HepG2 (cell line): ENCODE data around the gene RBBP8NL. TPM values are rescaled to one million over a fixed set of nuclear protein-coding genes. Genes with fewer than 3 reads are reported as not detected.

Experiments
- GLI4 ChIP-seq: sonication (generic); formaldehyde crosslinking; IDR thresholded peaks from 2 replicates; pipeline ENCODE4 v1.5.1; 2020; ENCODE audit warnings: missing genetic modification reagents, mild to moderate bottlenecking, moderate library complexity, borderline replicate concordance
- HMG20B ChIP-seq: conservative IDR thresholded peaks from 2 replicates; pipeline ENCODE4 v1.6.1; 2016; ENCODE audit warnings: missing genetic modification reagents, missing compliant biosample characterization
- HNRNPK ChIP-seq: fragments of 200-400 bp; formaldehyde crosslinking; IDR thresholded peaks from 2 replicates; pipeline ENCODE4 v1.6.1; 2018; ENCODE audit warnings: low read length, low read depth, moderate library complexity, mild to moderate bottlenecking; ENCODE audit not compliant: poor library complexity, severe bottlenecking
- MAFG ChIP-seq: sonication (generic); formaldehyde crosslinking; IDR thresholded peaks from 2 replicates; pipeline ENCODE4 v1.5.1; 2020; ENCODE audit warnings: mild to moderate bottlenecking, missing genetic modification reagents
- NFE2L2 ChIP-seq: fragments of 150-350 bp; IDR thresholded peaks from 2 replicates; pipeline ENCODE4 v1.6.1; 2014; ENCODE audit warnings: low read length
- PRMT3 ChIP-seq: sonication (generic); formaldehyde crosslinking; IDR thresholded peaks from 2 replicates; pipeline ENCODE4 v1.8.1; 2022; ENCODE audit warnings: low read depth, mild to moderate bottlenecking, moderate library complexity, missing genetic modification reagents, borderline replicate concordance
- STAG1 ChIP-seq: sonication (generic); formaldehyde crosslinking; IDR thresholded peaks from 2 replicates; pipeline ENCODE4 v1.4.0; 2020; ENCODE audit warnings: missing genetic modification reagents
- ZBTB42 ChIP-seq: sonication (generic); formaldehyde crosslinking; IDR thresholded peaks from 2 replicates; pipeline ENCODE4 v1.5.0; 2020; ENCODE audit warnings: mild to moderate bottlenecking, missing genetic modification reagents
- ZBTB8A ChIP-seq: sonication (generic); formaldehyde crosslinking; IDR thresholded peaks from 2 replicates; pipeline ENCODE4 v1.4.0; 2020; ENCODE audit warnings: mild to moderate bottlenecking, low read depth, missing genetic modification reagents, borderline replicate concordance
- ZFP1 ChIP-seq: IDR thresholded peaks from 2 replicates; pipeline ENCODE4 v1.6.1; 2016
- ZNF17 ChIP-seq: sonication (generic); formaldehyde crosslinking; IDR thresholded peaks from 2 replicates; pipeline ENCODE4 v1.5.0; 2020; ENCODE audit warnings: mild to moderate bottlenecking, missing genetic modification reagents
- ZNF234 ChIP-seq: sonication (generic); formaldehyde crosslinking; conservative IDR thresholded peaks from 2 replicates; pipeline ENCODE4 v1.5.1; 2020; ENCODE audit warnings: mild to moderate bottlenecking, missing genetic modification reagents
- ZNF547 ChIP-seq: sonication (generic); formaldehyde crosslinking; IDR thresholded peaks from 2 replicates; pipeline ENCODE4 v1.5.1; 2020; ENCODE audit warnings: mild to moderate bottlenecking, missing genetic modification reagents
- ZNF780A ChIP-seq: sonication (generic); formaldehyde crosslinking; IDR thresholded peaks from 2 replicates; pipeline ENCODE4 v1.8.0; 2022; ENCODE audit warnings: mild to moderate bottlenecking, missing genetic modification reagents, moderate library complexity
- ZSCAN21 ChIP-seq: sonication (generic); formaldehyde crosslinking; IDR thresholded peaks from 2 replicates; pipeline ENCODE4 v1.8.0; 2022; ENCODE audit warnings: mild to moderate bottlenecking, missing genetic modification reagents, moderate library complexity, borderline replicate concordance
- polyA plus RNA-seq, 8 experiments: library from polyadenylated mRNA; depleted of rRNA in 3 of 8; stranded (reverse) in 7 of 8; unstranded in 1 of 8; fragments of >200 nt; fragmentation: Illumina TruSeq in 4 of 8; extraction: Trizol in 4 of 8; gene quantifications; 2 replicates each; pipeline versions ENCODE4 v1.2.1 to v1.2.3, GENCODE V29; 2011 to 2016; ENCODE audit warnings: low read depth in 4 of 8, missing spikeins in 1 of 8, mixed read lengths in 1 of 8; ENCODE audit not compliant: insufficient read depth in 1 of 8
- total RNA-seq, 5 experiments: library from RNA; depleted of rRNA; stranded (reverse); fragments of >200 nt; fragmentation: Illumina TruSeq; extraction: Trizol; gene quantifications; 2 replicates each; pipeline ENCODE4 v1.2.3, GENCODE V29; 2016; ENCODE audit warnings: low read depth in 1 of 5
- TF ChIP-seq, protein P1 (sequence below): sonication (generic); formaldehyde crosslinking; IDR thresholded peaks from 2 replicates; pipeline ENCODE4 v1.4.0; 2020; ENCODE audit warnings: mild to moderate bottlenecking, missing genetic modification reagents
- TF ChIP-seq, protein P2 (sequence below): sonication (generic); formaldehyde crosslinking; IDR thresholded peaks from 2 replicates; pipeline ENCODE4; 2020; ENCODE audit warnings: missing genetic modification reagents, mild to moderate bottlenecking, borderline replicate concordance
- TF ChIP-seq, protein P3 (sequence below): sonication (generic); formaldehyde crosslinking; IDR thresholded peaks from 2 replicates; pipeline ENCODE4 v1.5.1; 2020; ENCODE audit warnings: mild to moderate bottlenecking, moderate library complexity, missing genetic modification reagents
- TF ChIP-seq, protein P4 (sequence below): sonication (generic); formaldehyde crosslinking; IDR thresholded peaks from 2 replicates; pipeline ENCODE4 v1.4.0; 2020; ENCODE audit warnings: missing genetic modification reagents
- TF ChIP-seq, protein P5 (sequence below): sonication (generic); formaldehyde crosslinking; IDR thresholded peaks from 2 replicates; pipeline ENCODE4 v1.4.0; 2020; ENCODE audit warnings: missing genetic modification reagents, borderline replicate concordance

The RBBP8NL gene
- total and polyA plus RNA-seq, 2 of the 13 experiments (the other 11 are each of a cell fraction or from before 2014, with no cell fraction given) = 0.69 to 0.86 TPM

DNA sequence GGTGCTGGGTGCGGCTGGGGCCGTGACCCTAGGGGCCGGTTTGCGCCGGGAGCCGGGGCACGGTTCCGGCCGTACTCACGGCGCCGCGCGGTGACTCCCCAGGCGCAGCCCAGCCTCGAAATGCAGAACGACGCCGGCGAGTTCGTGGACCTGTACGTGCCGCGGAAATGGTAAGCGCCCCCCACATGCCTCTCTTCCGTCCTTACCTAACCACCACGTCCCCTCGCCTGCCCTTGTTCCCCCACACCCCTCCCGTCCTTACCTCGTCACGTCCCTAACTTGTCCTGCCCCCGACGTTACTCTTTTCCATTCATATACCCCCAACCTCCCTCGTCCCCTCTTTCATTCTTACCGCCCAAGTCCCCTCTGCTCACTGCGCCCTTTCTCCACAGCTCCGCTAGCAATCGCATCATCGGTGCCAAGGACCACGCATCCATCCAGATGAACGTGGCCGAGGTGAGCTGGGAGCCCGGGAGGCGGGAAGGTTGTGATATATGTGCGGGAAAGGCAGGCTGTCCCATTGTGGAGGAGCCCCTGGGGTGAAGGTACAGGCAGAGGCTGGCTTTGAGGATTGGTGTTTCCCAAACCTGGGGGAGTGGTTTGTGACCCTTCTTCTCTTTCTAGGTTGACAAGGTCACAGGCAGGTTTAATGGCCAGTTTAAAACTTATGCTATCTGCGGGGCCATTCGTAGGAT, 40.0 kb downstream of the RBBP8NL start (continued):
- TF ChIP-seq, protein P1, sequence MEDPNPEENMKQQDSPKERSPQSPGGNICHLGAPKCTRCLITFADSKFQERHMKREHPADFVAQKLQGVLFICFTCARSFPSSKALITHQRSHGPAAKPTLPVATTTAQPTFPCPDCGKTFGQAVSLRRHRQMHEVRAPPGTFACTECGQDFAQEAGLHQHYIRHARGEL (CRISPR knock-in tag) = no peak
- TF ChIP-seq, protein P2, sequence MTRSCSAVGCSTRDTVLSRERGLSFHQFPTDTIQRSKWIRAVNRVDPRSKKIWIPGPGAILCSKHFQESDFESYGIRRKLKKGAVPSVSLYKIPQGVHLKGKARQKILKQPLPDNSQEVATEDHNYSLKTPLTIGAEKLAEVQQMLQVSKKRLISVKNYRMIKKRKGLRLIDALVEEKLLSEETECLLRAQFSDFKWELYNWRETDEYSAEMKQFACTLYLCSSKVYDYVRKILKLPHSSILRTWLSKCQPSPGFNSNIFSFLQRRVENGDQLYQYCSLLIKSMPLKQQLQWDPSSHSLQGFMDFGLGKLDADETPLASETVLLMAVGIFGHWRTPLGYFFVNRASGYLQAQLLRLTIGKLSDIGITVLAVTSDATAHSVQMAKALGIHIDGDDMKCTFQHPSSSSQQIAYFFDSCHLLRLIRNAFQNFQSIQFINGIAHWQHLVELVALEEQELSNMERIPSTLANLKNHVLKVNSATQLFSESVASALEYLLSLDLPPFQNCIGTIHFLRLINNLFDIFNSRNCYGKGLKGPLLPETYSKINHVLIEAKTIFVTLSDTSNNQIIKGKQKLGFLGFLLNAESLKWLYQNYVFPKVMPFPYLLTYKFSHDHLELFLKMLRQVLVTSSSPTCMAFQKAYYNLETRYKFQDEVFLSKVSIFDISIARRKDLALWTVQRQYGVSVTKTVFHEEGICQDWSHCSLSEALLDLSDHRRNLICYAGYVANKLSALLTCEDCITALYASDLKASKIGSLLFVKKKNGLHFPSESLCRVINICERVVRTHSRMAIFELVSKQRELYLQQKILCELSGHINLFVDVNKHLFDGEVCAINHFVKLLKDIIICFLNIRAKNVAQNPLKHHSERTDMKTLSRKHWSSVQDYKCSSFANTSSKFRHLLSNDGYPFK (CRISPR knock-in tag) = no peak
- peak; percentile 15; the same call in 1 of the 2 replicates for TF ChIP-seq ZSCAN21 (CRISPR knock-in tag)
- TF ChIP-seq ZBTB42 (CRISPR knock-in tag) = no peak
- TF ChIP-seq ZFP1 = no peak
- no peak for TF ChIP-seq NFE2L2
- TF ChIP-seq HMG20B (CRISPR knock-in tag) = no peak
- TF ChIP-seq ZNF547 (CRISPR knock-in tag) = no peak; the same call in 1 of the 2 replicates
- TF ChIP-seq STAG1 (CRISPR knock-in tag) = no peak
- no peak for TF ChIP-seq MAFG (CRISPR knock-in tag)
- 0 out of 2 replicates have a peak, but pooled peaks have one; percentile 47 for TF ChIP-seq GLI4 (CRISPR knock-in tag)
- TF ChIP-seq HNRNPK = peak; percentile 83
- TF ChIP-seq, protein P3, sequence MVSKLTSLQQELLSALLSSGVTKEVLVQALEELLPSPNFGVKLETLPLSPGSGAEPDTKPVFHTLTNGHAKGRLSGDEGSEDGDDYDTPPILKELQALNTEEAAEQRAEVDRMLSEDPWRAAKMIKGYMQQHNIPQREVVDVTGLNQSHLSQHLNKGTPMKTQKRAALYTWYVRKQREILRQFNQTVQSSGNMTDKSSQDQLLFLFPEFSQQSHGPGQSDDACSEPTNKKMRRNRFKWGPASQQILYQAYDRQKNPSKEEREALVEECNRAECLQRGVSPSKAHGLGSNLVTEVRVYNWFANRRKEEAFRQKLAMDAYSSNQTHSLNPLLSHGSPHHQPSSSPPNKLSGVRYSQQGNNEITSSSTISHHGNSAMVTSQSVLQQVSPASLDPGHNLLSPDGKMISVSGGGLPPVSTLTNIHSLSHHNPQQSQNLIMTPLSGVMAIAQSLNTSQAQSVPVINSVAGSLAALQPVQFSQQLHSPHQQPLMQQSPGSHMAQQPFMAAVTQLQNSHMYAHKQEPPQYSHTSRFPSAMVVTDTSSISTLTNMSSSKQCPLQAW (CRISPR knock-in tag) = peak; percentile 79
- TF ChIP-seq, protein P4, sequence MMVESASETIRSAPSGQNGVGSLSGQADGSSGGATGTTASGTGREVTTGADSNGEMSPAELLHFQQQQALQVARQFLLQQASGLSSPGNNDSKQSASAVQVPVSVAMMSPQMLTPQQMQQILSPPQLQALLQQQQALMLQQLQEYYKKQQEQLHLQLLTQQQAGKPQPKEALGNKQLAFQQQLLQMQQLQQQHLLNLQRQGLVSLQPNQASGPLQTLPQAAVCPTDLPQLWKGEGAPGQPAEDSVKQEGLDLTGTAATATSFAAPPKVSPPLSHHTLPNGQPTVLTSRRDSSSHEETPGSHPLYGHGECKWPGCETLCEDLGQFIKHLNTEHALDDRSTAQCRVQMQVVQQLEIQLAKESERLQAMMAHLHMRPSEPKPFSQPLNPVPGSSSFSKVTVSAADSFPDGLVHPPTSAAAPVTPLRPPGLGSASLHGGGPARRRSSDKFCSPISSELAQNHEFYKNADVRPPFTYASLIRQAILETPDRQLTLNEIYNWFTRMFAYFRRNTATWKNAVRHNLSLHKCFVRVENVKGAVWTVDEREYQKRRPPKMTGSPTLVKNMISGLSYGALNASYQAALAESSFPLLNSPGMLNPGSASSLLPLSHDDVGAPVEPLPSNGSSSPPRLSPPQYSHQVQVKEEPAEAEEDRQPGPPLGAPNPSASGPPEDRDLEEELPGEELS (CRISPR knock-in tag) = no peak
- no peak for TF ChIP-seq ZNF17 (CRISPR knock-in tag)
- TF ChIP-seq ZBTB8A (CRISPR knock-in tag) = no peak
- TF ChIP-seq, protein P5, sequence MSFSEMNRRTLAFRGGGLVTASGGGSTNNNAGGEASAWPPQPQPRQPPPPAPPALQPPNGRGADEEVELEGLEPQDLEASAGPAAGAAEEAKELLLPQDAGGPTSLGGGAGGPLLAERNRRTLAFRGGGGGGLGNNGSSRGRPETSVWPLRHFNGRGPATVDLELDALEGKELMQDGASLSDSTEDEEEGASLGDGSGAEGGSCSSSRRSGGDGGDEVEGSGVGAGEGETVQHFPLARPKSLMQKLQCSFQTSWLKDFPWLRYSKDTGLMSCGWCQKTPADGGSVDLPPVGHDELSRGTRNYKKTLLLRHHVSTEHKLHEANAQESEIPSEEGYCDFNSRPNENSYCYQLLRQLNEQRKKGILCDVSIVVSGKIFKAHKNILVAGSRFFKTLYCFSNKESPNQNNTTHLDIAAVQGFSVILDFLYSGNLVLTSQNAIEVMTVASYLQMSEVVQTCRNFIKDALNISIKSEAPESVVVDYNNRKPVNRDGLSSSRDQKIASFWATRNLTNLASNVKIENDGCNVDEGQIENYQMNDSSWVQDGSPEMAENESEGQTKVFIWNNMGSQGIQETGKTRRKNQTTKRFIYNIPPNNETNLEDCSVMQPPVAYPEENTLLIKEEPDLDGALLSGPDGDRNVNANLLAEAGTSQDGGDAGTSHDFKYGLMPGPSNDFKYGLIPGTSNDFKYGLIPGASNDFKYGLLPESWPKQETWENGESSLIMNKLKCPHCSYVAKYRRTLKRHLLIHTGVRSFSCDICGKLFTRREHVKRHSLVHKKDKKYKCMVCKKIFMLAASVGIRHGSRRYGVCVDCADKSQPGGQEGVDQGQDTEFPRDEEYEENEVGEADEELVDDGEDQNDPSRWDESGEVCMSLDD (CRISPR knock-in tag) = no peak
- TF ChIP-seq ZNF234 (CRISPR knock-in tag) = peak; percentile 82; the same call in 1 of the 2 replicates
- no peak for TF ChIP-seq PRMT3 (CRISPR knock-in tag)
- TF ChIP-seq ZNF780A (CRISPR knock-in tag) = no peak; the same call in 1 of the 2 replicates
